GM12878 (cell line): ENCODE measurements around the gene CLDN15.

Experiments
- CBFB ChIP-seq: IDR thresholded peaks from 2 replicates; pipeline ENCODE4 v1.6.1; 2016; ENCODE audit warnings: antibody characterized with exemption, low read depth
- EP300 ChIP-seq, 2 experiments: fragments of 150-350 bp in 1 of 2; IDR thresholded peaks; 2 replicates each; pipeline ENCODE4 v1.6.1; 2011 to 2012; ENCODE audit warnings: low read depth in 2 of 2, low read length in 2 of 2, borderline replicate concordance in 1 of 2, improper control_type of control experiment in 1 of 2, inconsistent platforms in 1 of 2; ENCODE audit not compliant: control insufficient read depth in 1 of 2
- ETV6 ChIP-seq, 2 experiments: fragments of 450-650 bp in 1 of 2; IDR thresholded peaks in 1 of 2; conservative IDR thresholded peaks in 1 of 2; 2 replicates each; pipeline ENCODE4 v1.6.1; 2014; ENCODE audit warnings: antibody characterized with exemption in 1 of 2, borderline replicate concordance in 1 of 2, low read depth in 1 of 2, mild to moderate bottlenecking in 1 of 2, moderate library complexity in 1 of 2
- MXI1 ChIP-seq: fragments of 150-350 bp; IDR thresholded peaks from 2 replicates; pipeline ENCODE4 v1.6.1; 2011; ENCODE audit warnings: low read depth, mild to moderate bottlenecking, inconsistent platforms, low read length, improper control_type of control experiment
- TF ChIP-seq, protein P1 (sequence below), 3 experiments: IDR thresholded peaks in 2 of 3; conservative IDR thresholded peaks in 1 of 3; 2 replicates each; pipeline ENCODE4 v1.5.1; 2011; ENCODE audit warnings: low read depth in 3 of 3, low read length in 3 of 3, mild to moderate bottlenecking in 3 of 3, control low read depth in 2 of 3, moderate library complexity in 2 of 3, inconsistent platforms in 1 of 3, mixed read lengths in 1 of 3; ENCODE audit not compliant: control insufficient read depth in 2 of 3, insufficient read depth in 1 of 3; ENCODE audit errors: extremely low read depth in 1 of 3

DNA sequence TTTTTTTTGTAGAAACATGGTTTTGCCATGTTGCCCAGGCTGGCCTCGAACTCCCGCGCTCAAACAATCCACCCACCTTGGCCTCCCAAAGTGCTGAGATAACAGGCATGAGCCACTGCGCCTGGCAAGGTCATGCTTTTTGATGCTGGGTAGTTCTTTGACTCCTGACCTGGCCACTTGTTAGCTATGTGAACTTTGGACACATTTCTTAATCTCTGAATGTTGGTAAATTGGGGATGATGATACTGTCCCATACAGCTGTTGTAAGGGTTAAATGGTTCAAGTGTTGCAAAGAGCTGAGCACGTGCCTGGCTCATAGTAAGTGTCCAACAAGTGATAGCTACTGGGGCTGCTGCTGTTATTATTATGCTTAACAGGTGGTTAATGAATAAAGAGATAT is 17.3 kb downstream of the CLDN15 start:
- TF ChIP-seq, protein P1, sequence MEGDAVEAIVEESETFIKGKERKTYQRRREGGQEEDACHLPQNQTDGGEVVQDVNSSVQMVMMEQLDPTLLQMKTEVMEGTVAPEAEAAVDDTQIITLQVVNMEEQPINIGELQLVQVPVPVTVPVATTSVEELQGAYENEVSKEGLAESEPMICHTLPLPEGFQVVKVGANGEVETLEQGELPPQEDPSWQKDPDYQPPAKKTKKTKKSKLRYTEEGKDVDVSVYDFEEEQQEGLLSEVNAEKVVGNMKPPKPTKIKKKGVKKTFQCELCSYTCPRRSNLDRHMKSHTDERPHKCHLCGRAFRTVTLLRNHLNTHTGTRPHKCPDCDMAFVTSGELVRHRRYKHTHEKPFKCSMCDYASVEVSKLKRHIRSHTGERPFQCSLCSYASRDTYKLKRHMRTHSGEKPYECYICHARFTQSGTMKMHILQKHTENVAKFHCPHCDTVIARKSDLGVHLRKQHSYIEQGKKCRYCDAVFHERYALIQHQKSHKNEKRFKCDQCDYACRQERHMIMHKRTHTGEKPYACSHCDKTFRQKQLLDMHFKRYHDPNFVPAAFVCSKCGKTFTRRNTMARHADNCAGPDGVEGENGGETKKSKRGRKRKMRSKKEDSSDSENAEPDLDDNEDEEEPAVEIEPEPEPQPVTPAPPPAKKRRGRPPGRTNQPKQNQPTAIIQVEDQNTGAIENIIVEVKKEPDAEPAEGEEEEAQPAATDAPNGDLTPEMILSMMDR (IDR thresholded peaks at IDR 0.05 in 2 of 3, conservative IDR thresholded peaks at IDR 0.05 in 1 of 3; ENCODE audit: control insufficient read depth in 2 of 3, extremely low read depth in 1 of 3, insufficient read depth in 1 of 3, low read depth in 3 of 3, low read length in 3 of 3): no peak
- TF ChIP-seq CBFB (no peak), ETV6 (conservative IDR thresholded peaks at IDR 0.05 in 1 of 2, IDR thresholded peaks at IDR 0.05 in 1 of 2; ENCODE audit: borderline replicate concordance in 1 of 2, low read depth in 1 of 2) (no peak), MXI1 (no peak), EP300 (IDR thresholded peaks at IDR 0.05; ENCODE audit: borderline replicate concordance in 1 of 2, control insufficient read depth in 1 of 2, low read depth in 2 of 2, low read length in 2 of 2) (no peak)
